HUES6 (cell line): Measurements from ENCODE around the gene UNK.

Source experiments
- H3K27ac ChIP-seq: 2 replicates; pipeline ENCODE4 v1.7.0; 2013; ENCODE audit warnings: low read depth, mild to moderate bottlenecking, low read length, inconsistent platforms
- H3K27me3 ChIP-seq: 2 replicates; pipeline ENCODE4 v1.6.1; 2013; ENCODE audit warnings: low read length; ENCODE audit not compliant: control insufficient read depth, insufficient read depth
- H3K36me3 ChIP-seq: 2 replicates; pipeline ENCODE4 v1.6.1; 2013; ENCODE audit warnings: low read length; ENCODE audit not compliant: control insufficient read depth, insufficient read depth
- H3K4me1 ChIP-seq: 2 replicates; pipeline ENCODE4 v1.6.1; 2013; ENCODE audit warnings: low read length; ENCODE audit not compliant: control insufficient read depth, insufficient read depth
- H3K4me3 ChIP-seq: 2 replicates; pipeline ENCODE4 v1.5.1; 2013; ENCODE audit warnings: low read depth, low read length
- H3K9ac ChIP-seq: one replicate; pipeline ENCODE4 v1.6.1; 2013; ENCODE audit warnings: mild to moderate bottlenecking, low read length
- H3K9me3 ChIP-seq: 2 replicates; pipeline ENCODE4 v1.6.1; 2013; ENCODE audit warnings: low read depth, low read length; ENCODE audit not compliant: control insufficient read depth, insufficient read depth

UNK gene

DNA sequence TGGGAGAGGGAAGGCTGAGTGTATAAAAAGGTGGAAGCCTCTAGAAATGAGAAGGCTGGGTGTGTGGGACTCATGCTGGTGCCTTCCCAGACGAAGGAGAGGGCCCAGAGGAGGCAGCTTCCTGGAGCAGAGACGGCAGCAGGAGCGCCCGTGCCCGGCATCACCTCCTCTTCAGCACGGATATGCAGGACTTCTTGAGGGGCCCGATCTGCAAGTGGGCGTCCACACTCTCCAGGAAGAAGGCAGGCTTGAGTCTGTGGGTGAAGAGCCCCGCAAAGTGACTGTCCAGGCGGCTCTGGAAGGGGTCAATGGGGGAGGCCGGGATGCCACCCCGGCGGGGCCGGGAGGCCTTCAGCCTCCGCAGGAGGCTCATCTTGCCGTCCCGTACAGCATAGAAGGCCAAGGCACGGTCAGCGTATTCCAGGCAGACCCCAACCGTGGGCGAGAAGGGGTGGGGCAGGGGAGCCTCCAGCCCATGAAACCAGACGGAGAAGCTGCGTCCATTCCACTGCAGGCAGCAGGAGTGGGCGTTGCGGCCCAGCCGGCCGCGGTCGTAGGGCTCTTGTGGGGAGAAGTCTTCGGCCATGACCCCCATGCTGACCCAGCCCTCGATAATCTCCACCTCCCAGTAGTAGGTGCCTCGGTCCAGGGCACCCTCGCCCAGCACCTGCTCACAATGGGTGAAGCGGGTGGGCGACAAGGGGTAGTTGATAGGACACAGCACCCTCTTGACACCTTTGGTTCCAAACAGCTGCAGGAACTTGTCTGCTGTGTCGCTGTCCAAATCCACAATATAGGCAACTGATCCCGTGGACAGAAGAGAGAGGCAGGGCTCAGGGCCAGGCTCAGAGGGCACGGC is 89.9 kb downstream of the UNK start:
- H3K9ac ChIP-seq: no peak overlapping the region
- H3K27me3 ChIP-seq: peaks cover 25% of the 10 kb centered on the region
- H3K36me3 ChIP-seq: no peaks in the 10 kb centered on the region
- H3K4me1 ChIP-seq: peaks cover 36% of the 10 kb centered on the region
- H3K27ac ChIP-seq: no peak overlapping the region
- H3K9me3 ChIP-seq: no peaks in the 10 kb centered on the region
- H3K4me3 ChIP-seq: no peak overlapping the region
